Left lung (tissue), 10 donors: ENCODE data around the gene UNC5A. TPM values are rescaled to one million over a fixed set of nuclear protein-coding genes. Genes with fewer than 3 reads are reported as not detected.
A peak's percentile ranks its signal among the peaks of the same experiment; 100 is the strongest.

Experiments used
- ATAC-seq: fragments of 200-7000 bp; cut with Tn5 transposase; one replicate; pipeline ENCODE4 v1.9.1; 2020; ENCODE audit warnings: moderate library complexity
- DNase-seq, 4 donors: peaks; one replicate each; pipeline ENCODE4 v3.0.0-alpha.2; 2013 to 2020
- H3K27ac ChIP-seq, 2 donors: fragments of 200-600 bp; sonication (generic) in 1 of 2; one replicate each; pipeline versions ENCODE4 v1.5.0 to v1.8.0; 2020 to 2021
- H3K27me3 ChIP-seq, 2 donors: fragments of 200-600 bp; sonication (generic) in 1 of 2; one replicate each; pipeline versions ENCODE4 v1.5.0 to v1.8.0; 2020 to 2021
- H3K36me3 ChIP-seq, 2 donors: fragments of 200-600 bp; sonication (generic) in 1 of 2; one replicate each; pipeline versions ENCODE4 v1.5.0 to v1.8.0; 2020 to 2021
- H3K4me1 ChIP-seq, 2 donors: fragments of 200-600 bp; one replicate each; pipeline ENCODE4 v1.8.0; 2021
- H3K4me3 ChIP-seq, 2 donors: fragments of 200-600 bp; sonication (generic) in 1 of 2; one replicate each; pipeline versions ENCODE4 v1.5.0 to v1.8.0; 2020 to 2021; ENCODE audit warnings: mild to moderate bottlenecking in 1 of 2
- H3K9me3 ChIP-seq, 2 donors: fragments of 200-600 bp; sonication (generic) in 1 of 2; one replicate each; pipeline versions ENCODE4 v1.5.0 to v1.8.0; 2020 to 2021
- intact Hi-C, 2 donors: fragments of 100-400 bp; cut with DNase I; formaldehyde crosslinking; loops; one replicate each; pipeline versions ENCODE4 v1.11.2 to v1.14.2; 2022
- polyA plus RNA-seq, 6 donors: library from polyadenylated mRNA; unstranded; fragments of 120-200 nt; gene quantifications; one replicate each; pipeline ENCODE4 v1.2.1, GENCODE V29; 2013; ENCODE audit not compliant: insufficient read length in 6 of 6
- total RNA-seq, 2 donors: library from RNA; stranded (reverse); fragmentation: NEBNext Ultra II Directional; extraction: Animal tissue kit (Norgen Biotek cat#: 25700); gene quantifications; one replicate each; pipeline ENCODE4 v1.2.1, GENCODE V29; 2021
- TF ChIP-seq, protein P1 (sequence below), 2 donors: fragments of 200-600 bp; sonication (generic) in 1 of 2; IDR thresholded peaks; one replicate each; pipeline versions ENCODE4 v1.5.0 to v1.8.0; 2021; ENCODE audit warnings: antibody characterized with exemption in 2 of 2
- donor health status: DM: no; HTN: yes; CAD: no.
- donor health status: DM: no; HTN: no; CAD: no.

Gene UNC5A
- total and polyA plus RNA-seq, 8 donors: 0.24 to 1.6 (median 1.0) TPM; not detected in 1

DNA sequence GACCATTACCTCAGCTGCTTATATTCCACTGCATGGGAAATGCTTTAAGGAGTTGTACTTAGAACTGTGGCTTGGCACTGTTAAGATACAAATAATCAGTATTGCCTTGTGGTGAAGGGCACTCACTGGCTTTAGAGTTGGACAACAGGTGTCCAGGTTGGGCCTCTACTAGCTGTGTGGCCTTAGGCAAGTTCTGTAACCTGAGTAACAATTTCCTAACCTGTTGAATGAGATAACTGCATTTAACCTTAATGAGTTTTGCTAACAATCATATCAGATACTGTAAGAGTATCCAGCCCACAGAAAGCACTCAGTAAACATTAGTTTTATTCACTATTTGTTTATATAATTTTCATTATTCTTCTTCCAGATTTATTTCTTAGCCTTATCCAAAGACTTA, 106.0 kb downstream of the UNC5A start:
- no peak overlapping the region for H3K27ac ChIP-seq
- intact Hi-C loops: no loop called here
- DNase-seq (no peak), ATAC-seq (peak; percentile 91)
- H3K9me3 ChIP-seq: no peaks in the 10 kb centered on the region
- no peaks in the 10 kb centered on the region for H3K27me3 ChIP-seq
- H3K36me3 ChIP-seq: peaks cover 0 to 23% of the 10 kb centered on the region in 2 donors
- H3K4me3 ChIP-seq: no peak overlapping the region
- H3K4me1 ChIP-seq: no peaks in the 10 kb centered on the region
- TF ChIP-seq, protein P1, sequence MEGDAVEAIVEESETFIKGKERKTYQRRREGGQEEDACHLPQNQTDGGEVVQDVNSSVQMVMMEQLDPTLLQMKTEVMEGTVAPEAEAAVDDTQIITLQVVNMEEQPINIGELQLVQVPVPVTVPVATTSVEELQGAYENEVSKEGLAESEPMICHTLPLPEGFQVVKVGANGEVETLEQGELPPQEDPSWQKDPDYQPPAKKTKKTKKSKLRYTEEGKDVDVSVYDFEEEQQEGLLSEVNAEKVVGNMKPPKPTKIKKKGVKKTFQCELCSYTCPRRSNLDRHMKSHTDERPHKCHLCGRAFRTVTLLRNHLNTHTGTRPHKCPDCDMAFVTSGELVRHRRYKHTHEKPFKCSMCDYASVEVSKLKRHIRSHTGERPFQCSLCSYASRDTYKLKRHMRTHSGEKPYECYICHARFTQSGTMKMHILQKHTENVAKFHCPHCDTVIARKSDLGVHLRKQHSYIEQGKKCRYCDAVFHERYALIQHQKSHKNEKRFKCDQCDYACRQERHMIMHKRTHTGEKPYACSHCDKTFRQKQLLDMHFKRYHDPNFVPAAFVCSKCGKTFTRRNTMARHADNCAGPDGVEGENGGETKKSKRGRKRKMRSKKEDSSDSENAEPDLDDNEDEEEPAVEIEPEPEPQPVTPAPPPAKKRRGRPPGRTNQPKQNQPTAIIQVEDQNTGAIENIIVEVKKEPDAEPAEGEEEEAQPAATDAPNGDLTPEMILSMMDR (IDR thresholded peaks at IDR 0.05): no peak

DNA sequence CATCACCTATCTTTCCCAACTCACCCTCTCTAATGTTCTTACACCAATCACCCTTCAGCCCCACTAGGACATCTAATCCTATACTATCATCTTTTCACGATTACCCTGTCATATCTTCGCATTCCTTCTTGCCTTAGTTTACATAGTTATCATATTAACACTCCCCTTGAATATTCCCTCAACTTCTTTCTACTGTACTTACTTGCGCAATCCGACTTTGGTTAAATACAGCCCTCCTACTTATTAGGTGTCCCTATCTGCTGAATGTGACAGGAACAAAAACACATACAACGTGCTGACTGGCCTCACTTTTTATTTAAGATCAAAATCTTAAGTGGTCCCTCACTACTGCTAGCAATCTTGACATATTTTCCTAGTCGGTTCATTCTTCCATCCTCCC, 108.3 kb downstream of the UNC5A start:
- Histone ChIP-seq H3K36me3 (peaks cover 0 to 23% of the 10 kb centered on the region in 2 donors), H3K27me3 (no peaks in the 10 kb centered on the region), H3K4me3 (no peak overlapping the region), H3K27ac (no peak overlapping the region), H3K4me1 (no peaks in the 10 kb centered on the region), H3K9me3 (no peaks in the 10 kb centered on the region)
- no peak for ATAC-seq
- TF ChIP-seq, protein P1 (IDR thresholded peaks at IDR 0.05): no peak
- no peak for DNase-seq
- intact Hi-C loops: no loop called here

DNA sequence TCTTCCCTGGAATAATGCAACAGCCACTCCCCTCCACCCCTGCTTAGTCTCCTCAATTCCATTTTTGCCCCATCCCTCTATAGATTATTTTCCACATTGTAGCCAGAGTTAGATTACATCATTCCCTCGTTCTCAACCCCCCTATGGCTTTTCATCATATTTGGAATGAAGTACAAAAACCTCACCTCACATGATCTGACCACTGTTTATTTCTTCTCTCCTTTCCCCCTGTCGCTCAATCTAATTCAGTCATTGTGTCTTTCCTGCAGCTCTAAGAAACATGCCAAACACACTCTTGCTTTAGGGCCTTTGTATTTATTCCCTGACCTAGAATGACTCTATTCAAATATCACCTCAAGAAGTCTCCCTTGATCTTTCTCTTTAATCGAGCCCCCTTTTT, 111.4 kb downstream of the UNC5A start:
- Histone ChIP-seq H3K27me3 (no peaks in the 10 kb centered on the region), H3K36me3 (peaks cover 0 to 23% of the 10 kb centered on the region in 2 donors), H3K4me1 (no peaks in the 10 kb centered on the region), H3K4me3 (no peak overlapping the region), H3K27ac (no peak overlapping the region), H3K9me3 (no peaks in the 10 kb centered on the region)
- no peak for ATAC-seq
- DNase-seq: no peak
- intact Hi-C loops: no loop called here
- TF ChIP-seq, protein P1 (IDR thresholded peaks at IDR 0.05): no peak

DNA sequence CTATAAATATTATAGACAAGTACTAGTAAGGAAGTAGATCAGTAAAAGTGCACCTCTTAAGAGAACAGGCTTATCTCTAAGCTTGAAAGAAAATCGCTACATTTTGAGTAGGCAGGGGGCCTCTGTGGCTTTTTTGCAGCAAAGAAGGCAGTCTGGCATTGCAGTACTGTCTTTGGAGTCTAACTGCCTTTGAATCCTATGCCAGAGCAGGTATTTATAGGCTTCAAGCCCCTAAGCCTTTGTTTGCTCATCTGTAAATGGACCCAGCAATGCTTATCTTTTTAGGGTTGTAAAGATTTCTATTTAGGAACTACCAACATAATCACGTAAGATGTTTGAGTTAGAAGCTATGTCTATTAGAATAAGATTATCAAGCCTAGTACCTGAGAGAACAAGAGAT, 112.5 kb downstream of the UNC5A start:
- intact Hi-C loops: no loop called here
- Histone ChIP-seq H3K36me3 (peaks cover 0 to 22% of the 10 kb centered on the region in 2 donors), H3K4me1 (no peaks in the 10 kb centered on the region), H3K27me3 (no peaks in the 10 kb centered on the region), H3K9me3 (no peaks in the 10 kb centered on the region), H3K27ac (no peak overlapping the region), H3K4me3 (no peak overlapping the region)
- TF ChIP-seq, protein P1 (IDR thresholded peaks at IDR 0.05): no peak
- DNase-seq (no peak), ATAC-seq (no peak)

DNA sequence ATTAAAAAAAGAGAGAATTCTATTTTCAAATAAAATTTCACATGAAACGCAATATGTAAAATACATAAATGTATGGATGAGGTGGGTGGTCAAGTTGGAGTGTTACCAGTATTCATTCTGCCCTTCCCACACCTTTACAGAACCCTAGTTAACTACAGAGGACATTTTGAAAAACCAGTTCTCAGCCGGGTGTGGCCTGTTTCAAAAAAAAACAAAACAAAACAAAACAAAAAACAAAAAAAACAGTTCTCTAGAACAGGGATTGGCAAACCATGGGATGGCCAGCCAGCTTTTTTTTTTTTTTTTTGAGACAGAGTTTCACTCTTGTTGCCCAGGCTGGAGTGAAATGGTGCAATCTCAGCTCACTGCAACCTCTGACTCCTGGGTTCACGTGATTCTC, 117.2 kb downstream of the UNC5A start:
- TF ChIP-seq, protein P1 (IDR thresholded peaks at IDR 0.05): no peak
- no peak for ATAC-seq
- DNase-seq: no peak
- no peaks in the 10 kb centered on the region for H3K9me3 ChIP-seq
- peaks cover 0 to 32% of the 10 kb centered on the region in 2 donors for H3K36me3 ChIP-seq
- H3K4me1 ChIP-seq: no peaks in the 10 kb centered on the region
- H3K4me3 ChIP-seq: no peak overlapping the region
- H3K27ac ChIP-seq: no peak overlapping the region
- intact Hi-C loops: no loop called here
- no peaks in the 10 kb centered on the region for H3K27me3 ChIP-seq
